Measurements from ENCODE around the gene TTLL13.

DNA sequence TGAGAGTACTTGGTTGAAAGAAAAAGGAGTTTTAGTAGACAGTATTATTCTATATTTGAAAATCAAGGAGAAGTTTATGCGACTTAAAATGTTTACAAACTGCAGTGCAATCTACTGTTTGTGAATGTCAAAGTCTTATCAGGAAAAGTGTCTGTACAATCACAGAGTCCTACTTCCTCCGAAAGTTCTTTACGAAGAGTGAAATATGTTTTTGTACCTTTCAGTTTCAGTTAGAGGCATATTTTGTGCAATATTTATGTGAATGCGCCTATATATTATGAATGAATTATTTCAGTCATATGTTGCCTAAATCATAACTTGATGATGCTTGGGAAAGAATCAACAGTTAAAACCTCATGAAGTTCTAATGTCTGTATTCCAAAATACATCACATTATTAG, 47.7 kb downstream of the TTLL13 start:
- TF ChIP-seq POLR2A (IDR thresholded peaks at IDR 0.05; ENCODE audit: low read depth, low read length) (no peak), USF2 (IDR thresholded peaks at IDR 0.05; ENCODE audit: low read depth, low read length) (no peak), CTCF (conservative IDR thresholded peaks at IDR 0.05; ENCODE audit: low read depth, low read length) (no peak), RCOR1 (IDR thresholded peaks at IDR 0.05; ENCODE audit: insufficient replicate concordance, low read length) (no peak), RFX5 (IDR thresholded peaks at IDR 0.05; ENCODE audit: low read depth, low read length) (no peak)

All from IMR-90 (cell line).